Activated T-helper 2 cell treated with anti-CD3 and anti-CD28 coated beads, Interferon-gamma antibody, Interleukin-2, Interleukin-4, amounts not matched to agents 10 μg/mL and 5 μg/mL and 100 μg/mL, durations not matched to agents 14 hours and 24 hours and 36 hours (primary cell): Measurements from ENCODE around the gene MPEG1. TPM values are rescaled to one million over a fixed set of nuclear protein-coding genes. Genes with fewer than 3 reads are reported as not detected.

ENCODE experiments used
- DNase-seq: peaks from one replicate; pipeline ENCODE4 v3.0.0; 2021; ENCODE audit warnings: low spot score
- H3K27ac Mint-ChIP-seq: one replicate; pipeline ENCODE4 v1.8.0; 2021; ENCODE audit warnings: mixed read lengths
- H3K27me3 Mint-ChIP-seq: one replicate; pipeline ENCODE4 v1.8.0; 2021; ENCODE audit warnings: low read depth, mixed read lengths
- H3K36me3 Mint-ChIP-seq: one replicate; pipeline ENCODE4 v1.8.0; 2021; ENCODE audit warnings: low read depth, mixed read lengths
- H3K4me1 Mint-ChIP-seq: one replicate; pipeline ENCODE4 v1.8.0; 2021; ENCODE audit warnings: low read depth, mixed read lengths
- H3K4me3 Mint-ChIP-seq: one replicate; pipeline ENCODE4 v1.8.0; 2021; ENCODE audit warnings: low read depth, mild to moderate bottlenecking, moderate library complexity, mixed read lengths
- H3K9me3 Mint-ChIP-seq: one replicate; pipeline ENCODE4 v1.8.0; 2021; ENCODE audit warnings: mixed read lengths
- intact Hi-C: fragments of 100-400 bp; cut with micrococcal nuclease; formaldehyde crosslinking; loops from one replicate; pipeline ENCODE4 v1.15.1; 2023
- total RNA-seq: library from RNA; stranded (reverse); gene quantifications from 2 replicates; pipeline ENCODE4 v1.2.3, GENCODE V29; 2022

Gene MPEG1, protein sequence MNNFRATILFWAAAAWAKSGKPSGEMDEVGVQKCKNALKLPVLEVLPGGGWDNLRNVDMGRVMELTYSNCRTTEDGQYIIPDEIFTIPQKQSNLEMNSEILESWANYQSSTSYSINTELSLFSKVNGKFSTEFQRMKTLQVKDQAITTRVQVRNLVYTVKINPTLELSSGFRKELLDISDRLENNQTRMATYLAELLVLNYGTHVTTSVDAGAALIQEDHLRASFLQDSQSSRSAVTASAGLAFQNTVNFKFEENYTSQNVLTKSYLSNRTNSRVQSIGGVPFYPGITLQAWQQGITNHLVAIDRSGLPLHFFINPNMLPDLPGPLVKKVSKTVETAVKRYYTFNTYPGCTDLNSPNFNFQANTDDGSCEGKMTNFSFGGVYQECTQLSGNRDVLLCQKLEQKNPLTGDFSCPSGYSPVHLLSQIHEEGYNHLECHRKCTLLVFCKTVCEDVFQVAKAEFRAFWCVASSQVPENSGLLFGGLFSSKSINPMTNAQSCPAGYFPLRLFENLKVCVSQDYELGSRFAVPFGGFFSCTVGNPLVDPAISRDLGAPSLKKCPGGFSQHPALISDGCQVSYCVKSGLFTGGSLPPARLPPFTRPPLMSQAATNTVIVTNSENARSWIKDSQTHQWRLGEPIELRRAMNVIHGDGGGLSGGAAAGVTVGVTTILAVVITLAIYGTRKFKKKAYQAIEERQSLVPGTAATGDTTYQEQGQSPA
- total RNA-seq, result 0.05 TPM in 1 of 2 replicates, not detected in the other

DNA sequence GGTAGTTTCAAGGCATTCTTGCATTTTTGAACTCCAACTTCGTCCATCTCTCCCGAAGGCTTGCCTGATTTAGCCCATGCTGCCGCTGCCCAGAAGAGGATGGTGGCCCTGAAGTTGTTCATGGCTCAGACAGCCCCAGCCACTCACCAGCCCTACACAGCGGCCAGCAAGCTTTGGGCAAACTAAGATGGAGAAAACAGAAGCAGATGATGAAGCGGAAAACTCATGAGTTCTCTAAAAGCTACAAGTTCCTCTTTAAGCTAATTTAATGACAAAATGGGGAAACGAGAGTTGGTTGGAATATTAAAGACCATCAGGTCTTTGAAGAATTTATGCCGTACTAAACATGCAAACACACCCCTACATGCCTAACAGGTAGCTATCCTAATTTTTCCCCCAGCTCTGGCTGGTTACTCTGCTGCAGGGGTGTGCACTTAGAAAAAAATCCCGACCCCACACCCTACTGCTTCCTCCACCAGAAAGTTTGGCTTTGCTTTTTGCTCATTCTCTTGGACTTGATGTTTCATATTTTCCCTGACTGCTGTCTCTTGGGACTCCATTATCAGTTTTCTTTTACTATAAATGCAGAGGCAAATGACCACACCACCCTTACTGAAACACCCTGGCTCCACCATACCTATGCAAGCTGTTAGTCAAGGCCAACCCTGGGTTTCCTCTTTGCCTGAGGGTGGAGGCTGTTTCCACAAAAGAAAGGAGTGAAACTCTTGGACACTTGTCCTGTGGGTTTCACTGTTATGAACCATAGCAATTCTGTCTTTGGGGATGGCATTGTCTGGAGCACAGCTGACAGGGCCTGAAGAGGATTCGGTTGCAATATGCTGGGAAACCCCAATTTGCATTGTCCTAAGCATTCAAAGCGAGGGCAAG is at the start of gene MPEG1:
MPEG1 (minus strand) TSS at position 184 of the 888 bp plus-strand sequence; CDS start at position 122, 62 bp downstream.
- Mint-ChIP-seq H3K27me3 (peaks cover 47% of the 10 kb centered on the region), H3K36me3 (no peaks in the 10 kb centered on the region), H3K27ac (no peak within 1 kb of the TSS), H3K4me1 (peaks cover 16% of the 10 kb centered on the region), H3K9me3 (no peaks in the 10 kb centered on the region), H3K4me3 (no peak within 1 kb of the TSS)
- intact Hi-C loops, result no loop called here
- DNase-seq, result no peak

DNA sequence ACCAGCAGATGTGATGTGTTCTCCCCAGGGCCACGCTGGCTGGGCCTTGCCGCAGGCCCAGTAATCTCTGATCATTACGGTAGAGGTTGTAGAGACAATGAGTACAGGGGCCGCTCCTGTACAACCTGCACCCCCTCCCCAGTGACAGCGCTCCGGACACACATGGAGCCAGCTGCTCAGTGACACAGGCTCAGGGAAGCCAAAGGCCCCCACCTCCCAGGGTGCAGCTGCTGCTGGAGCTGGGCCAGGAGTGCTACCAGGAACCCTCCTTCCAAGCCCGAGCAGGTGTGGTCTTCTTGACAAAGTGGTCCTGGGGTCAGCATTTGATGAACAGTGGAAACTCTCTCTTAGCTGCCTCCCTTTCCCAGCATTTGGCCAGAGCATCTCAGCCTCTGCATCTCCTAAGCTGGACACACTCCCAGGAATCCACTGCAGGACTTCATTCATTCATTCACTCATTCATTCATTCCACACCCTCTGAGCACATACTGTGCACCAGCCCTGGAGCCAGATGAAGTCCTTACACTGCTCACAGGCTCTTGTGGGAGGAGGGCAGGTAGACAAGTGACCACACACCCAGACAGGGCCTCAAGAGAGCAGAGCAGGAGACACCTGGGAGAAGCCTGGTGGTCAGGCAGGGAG is 49.6 kb upstream of the MPEG1 start:
- intact Hi-C loops, result no loop called here
- Mint-ChIP-seq H3K4me3 (no peak overlapping the region), H3K27me3 (no peaks in the 10 kb centered on the region), H3K9me3 (no peaks in the 10 kb centered on the region), H3K4me1 (no peaks in the 10 kb centered on the region), H3K36me3 (no peaks in the 10 kb centered on the region), H3K27ac (no peak overlapping the region)
- no peak for DNase-seq

DNA sequence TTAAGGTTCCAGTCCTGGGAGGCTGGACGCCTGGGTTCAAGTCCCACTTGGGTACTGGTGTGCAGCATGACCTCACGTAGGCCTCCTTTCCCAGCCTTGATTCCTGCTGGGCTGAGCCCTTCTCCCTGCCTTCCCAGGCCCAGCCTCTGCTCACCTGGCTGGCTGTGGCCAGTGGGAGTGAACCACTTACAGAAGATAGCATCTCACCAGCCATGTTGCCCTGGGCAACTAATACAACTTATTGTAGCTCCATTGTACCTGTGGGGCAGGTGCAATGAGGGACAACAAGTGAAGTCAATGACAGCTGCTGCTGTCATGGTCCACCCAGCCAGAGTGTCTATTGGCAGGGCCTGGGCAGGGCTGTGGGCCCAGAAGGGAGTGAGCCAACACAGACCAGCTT is 48.4 kb upstream of the MPEG1 start:
- intact Hi-C loops, result no loop called here
- H3K27me3 Mint-ChIP-seq, result no peaks in the 10 kb centered on the region
- no peak overlapping the region for H3K4me3 Mint-ChIP-seq
- no peaks in the 10 kb centered on the region for H3K36me3 Mint-ChIP-seq
- no peak overlapping the region for H3K27ac Mint-ChIP-seq
- no peaks in the 10 kb centered on the region for H3K4me1 Mint-ChIP-seq
- no peak for DNase-seq
- H3K9me3 Mint-ChIP-seq, result no peaks in the 10 kb centered on the region

DNA sequence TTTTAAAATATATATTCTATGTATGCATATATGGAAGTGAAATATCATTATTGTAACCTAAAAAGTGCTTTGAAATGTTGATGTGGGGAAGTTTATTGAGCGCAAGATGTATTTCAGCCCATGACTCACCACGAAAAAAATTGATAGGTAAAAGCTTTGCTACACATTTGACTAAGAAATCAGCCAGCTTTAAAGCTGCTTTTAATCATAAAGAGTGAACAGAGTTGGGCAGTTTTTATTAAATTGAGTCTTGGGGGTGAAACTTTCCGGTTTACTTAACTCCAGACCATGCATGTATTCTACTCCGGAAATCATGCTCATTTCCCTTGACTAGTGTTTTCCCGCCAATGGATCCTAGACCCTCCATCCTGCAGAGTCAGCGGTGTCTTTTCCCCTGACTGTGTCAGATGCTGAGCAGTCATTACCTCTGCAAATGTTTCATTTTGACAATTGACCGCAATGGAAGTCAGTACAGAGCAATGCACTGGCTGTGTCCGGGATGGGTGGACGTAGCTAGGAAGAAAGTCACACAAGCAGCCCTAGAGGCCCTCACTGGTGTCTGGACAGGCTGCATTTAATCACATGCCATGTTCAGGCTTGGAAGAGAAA is 47.2 kb upstream of the MPEG1 start:
- H3K9me3 Mint-ChIP-seq, result no peaks in the 10 kb centered on the region
- H3K4me1 Mint-ChIP-seq, result no peaks in the 10 kb centered on the region
- no peaks in the 10 kb centered on the region for H3K27me3 Mint-ChIP-seq
- DNase-seq, result no peak
- no peaks in the 10 kb centered on the region for H3K36me3 Mint-ChIP-seq
- intact Hi-C loops, result no loop called here
- no peak overlapping the region for H3K27ac Mint-ChIP-seq
- H3K4me3 Mint-ChIP-seq, result no peak overlapping the region

DNA sequence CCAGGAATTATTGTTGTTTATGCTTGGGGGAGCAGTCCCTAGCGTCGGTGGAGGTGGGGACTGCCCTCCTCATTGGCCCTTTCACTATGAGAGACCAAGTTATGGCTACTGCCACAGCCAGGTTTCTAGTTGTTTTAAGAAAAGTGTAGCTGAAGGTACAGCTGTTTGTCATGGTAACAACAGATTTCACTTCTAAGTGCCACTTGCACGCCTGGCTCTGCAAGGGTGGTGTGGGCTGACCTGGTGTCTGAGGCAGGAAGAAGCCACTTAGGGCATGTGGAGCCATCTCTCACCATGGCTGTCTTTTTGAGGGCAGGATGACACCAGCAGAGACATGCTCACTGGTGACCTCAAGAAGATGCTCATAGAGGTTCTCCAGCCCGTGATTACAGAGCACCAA is 46.3 kb upstream of the MPEG1 start:
- intact Hi-C loops, result no loop called here
- Mint-ChIP-seq H3K4me1 (no peaks in the 10 kb centered on the region), H3K27ac (no peak overlapping the region), H3K36me3 (no peaks in the 10 kb centered on the region), H3K4me3 (no peak overlapping the region), H3K9me3 (no peaks in the 10 kb centered on the region), H3K27me3 (no peaks in the 10 kb centered on the region)
- DNase-seq, result no peak

DNA sequence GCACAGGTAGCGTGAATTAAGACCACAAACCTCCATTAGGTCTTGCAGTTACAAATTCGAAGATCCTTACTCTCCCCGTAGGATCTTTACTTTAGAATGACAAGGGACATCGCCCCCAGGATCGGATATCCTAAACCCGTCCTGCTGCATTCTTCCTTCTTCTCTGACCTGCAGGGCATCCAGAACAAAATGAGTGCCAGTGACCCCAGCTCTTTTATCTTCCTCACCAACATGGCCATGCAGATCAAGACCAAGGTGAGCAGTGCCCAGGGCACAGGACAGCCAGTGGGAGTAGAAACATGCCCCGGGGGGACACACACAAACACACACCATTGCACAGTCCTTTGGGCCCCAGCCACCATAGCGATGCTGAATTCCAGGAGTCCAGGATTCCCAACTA is 42.6 kb upstream of the MPEG1 start:
- no peak for DNase-seq
- Mint-ChIP-seq H3K36me3 (no peaks in the 10 kb centered on the region), H3K9me3 (no peaks in the 10 kb centered on the region), H3K4me3 (no peak overlapping the region), H3K27ac (no peak overlapping the region), H3K4me1 (no peaks in the 10 kb centered on the region), H3K27me3 (no peaks in the 10 kb centered on the region)
- intact Hi-C loops, result no loop called here

DNA sequence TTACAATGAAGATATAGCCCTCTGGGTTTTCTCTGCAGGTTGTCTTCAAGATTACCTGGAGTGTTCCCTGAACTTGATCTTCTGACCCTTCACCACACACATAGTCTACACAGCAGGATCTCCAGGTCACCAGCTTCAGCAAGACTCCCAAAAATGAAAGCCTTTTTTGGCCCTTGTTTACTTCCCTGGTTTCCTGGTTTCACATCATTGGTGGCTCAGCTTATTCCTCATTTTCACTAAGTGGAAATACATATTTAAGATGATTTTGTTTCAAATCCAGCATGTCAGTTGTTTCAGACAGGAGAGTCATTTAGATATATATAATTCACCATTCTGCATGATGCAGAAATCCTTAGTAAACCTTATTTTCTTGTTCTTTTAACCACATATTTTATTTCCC is 41.6 kb upstream of the MPEG1 start:
- no peak overlapping the region for H3K4me3 Mint-ChIP-seq
- H3K36me3 Mint-ChIP-seq, result no peaks in the 10 kb centered on the region
- H3K4me1 Mint-ChIP-seq, result no peaks in the 10 kb centered on the region
- H3K27ac Mint-ChIP-seq, result no peak overlapping the region
- no peaks in the 10 kb centered on the region for H3K9me3 Mint-ChIP-seq
- intact Hi-C loops, result no loop called here
- no peaks in the 10 kb centered on the region for H3K27me3 Mint-ChIP-seq
- DNase-seq, result no peak

DNA sequence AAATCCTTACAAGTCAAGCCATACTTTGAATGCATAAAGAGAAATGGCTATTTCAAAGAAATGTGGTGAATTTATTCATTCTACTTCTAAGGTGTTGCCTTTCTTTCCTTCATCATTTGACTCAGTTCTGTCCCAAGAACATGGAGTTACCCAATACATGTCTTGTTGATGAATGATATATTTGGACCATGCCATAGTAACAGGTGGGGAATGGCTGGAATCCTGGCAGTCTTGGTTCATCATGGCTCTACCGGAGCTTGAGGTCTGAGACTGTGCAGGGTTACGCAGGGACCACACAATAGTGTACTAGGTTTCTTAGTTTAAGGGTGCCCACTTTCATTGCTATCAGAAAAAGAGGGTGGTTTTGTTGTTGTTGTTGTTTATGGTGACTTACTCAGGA is 40.3 kb upstream of the MPEG1 start:
- DNase-seq, result no peak
- H3K36me3 Mint-ChIP-seq, result no peaks in the 10 kb centered on the region
- H3K9me3 Mint-ChIP-seq, result no peaks in the 10 kb centered on the region
- intact Hi-C loops, result no loop called here
- no peaks in the 10 kb centered on the region for H3K27me3 Mint-ChIP-seq
- no peak overlapping the region for H3K27ac Mint-ChIP-seq
- no peak overlapping the region for H3K4me3 Mint-ChIP-seq
- H3K4me1 Mint-ChIP-seq, result peaks cover under 1% of the 10 kb centered on the region

DNA sequence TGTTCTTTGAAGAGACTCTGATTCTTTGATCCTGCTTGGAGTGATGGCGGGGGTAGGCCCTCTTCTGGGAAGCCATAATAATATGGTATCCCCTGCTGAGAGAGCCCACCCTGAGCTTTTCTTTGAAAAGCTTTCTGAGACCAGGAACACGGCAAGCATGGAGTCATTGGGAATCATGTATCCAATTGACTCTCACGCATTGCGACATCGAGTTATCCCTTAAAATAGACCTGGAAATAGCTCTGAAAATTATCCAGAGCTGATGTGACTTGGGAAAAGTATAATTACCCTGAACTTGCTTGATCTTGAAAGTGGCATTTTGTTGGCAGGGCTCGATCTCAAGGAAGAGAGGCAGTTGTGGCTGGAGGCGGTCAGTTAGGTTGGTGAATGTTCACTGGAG is 36.8 kb upstream of the MPEG1 start:
- H3K36me3 Mint-ChIP-seq, result no peaks in the 10 kb centered on the region
- no peak for DNase-seq
- no peaks in the 10 kb centered on the region for H3K9me3 Mint-ChIP-seq
- no peak overlapping the region for H3K4me3 Mint-ChIP-seq
- no peak overlapping the region for H3K27ac Mint-ChIP-seq
- peaks cover 2% of the 10 kb centered on the region for H3K27me3 Mint-ChIP-seq
- intact Hi-C loops, result no loop called here
- peaks cover 9% of the 10 kb centered on the region for H3K4me1 Mint-ChIP-seq

DNA sequence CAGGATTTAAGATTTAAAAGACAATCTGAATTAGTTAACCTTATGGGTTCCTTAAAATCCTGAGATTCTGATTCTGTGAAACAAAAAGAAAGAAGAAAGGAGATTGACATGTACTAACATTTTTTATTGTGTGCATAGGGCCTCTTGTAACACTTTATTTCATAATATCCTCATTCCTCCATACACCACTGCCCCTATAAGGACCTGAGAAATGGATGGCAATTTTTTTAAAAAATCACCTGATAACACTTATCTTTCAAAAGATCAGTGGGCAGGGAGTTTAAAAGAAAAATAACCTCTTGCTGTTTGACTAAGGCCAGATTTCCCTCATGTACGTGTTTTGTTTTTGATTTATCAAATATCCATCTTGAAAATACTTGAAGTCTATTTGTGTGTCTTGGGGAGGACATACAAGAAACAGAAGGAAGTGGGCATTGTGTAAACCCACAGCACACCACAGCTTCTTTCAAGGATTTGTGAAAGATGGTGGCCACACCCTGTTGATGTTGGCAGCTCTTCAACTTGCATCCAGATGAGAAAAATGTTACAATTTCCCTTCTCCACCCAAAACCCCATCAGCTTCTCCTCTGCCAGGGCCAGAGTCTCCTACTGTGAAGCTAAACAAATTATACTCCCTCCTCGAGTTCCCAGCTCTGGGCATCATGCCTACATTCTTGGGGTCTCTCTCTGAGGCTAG is 35.0 kb upstream of the MPEG1 start:
- Mint-ChIP-seq H3K36me3 (no peaks in the 10 kb centered on the region), H3K4me1 (peaks cover 9% of the 10 kb centered on the region), H3K27me3 (peaks cover 2% of the 10 kb centered on the region), H3K27ac (no peak overlapping the region), H3K4me3 (no peak overlapping the region), H3K9me3 (no peaks in the 10 kb centered on the region)
- DNase-seq, result no peak
- intact Hi-C loops, result no loop called here

DNA sequence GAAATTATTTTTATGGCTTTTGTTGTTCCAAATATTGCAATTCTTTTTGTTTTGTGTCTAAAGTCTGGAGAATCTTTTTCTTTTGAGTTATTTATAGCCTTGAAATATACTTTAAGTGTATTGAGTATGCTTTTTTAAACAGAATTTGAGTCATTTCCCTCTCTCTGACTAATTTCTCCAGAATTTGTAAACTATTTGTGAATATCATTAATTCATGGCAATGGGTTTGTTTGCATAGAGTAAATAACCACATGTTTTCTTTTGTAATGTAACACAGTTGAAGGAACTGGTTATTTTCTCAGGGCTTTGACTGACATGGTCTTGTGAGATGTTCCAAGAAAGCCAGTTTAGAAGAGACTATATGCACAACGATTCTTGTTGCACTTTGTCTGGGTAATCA is 30.9 kb upstream of the MPEG1 start:
- intact Hi-C loops, result no loop called here
- no peak for DNase-seq
- peaks cover 9% of the 10 kb centered on the region for H3K4me1 Mint-ChIP-seq
- no peaks in the 10 kb centered on the region for H3K36me3 Mint-ChIP-seq
- peaks cover 2% of the 10 kb centered on the region for H3K27me3 Mint-ChIP-seq
- peaks cover 23% of the 10 kb centered on the region for H3K9me3 Mint-ChIP-seq
- no peak overlapping the region for H3K27ac Mint-ChIP-seq
- H3K4me3 Mint-ChIP-seq, result no peak overlapping the region

DNA sequence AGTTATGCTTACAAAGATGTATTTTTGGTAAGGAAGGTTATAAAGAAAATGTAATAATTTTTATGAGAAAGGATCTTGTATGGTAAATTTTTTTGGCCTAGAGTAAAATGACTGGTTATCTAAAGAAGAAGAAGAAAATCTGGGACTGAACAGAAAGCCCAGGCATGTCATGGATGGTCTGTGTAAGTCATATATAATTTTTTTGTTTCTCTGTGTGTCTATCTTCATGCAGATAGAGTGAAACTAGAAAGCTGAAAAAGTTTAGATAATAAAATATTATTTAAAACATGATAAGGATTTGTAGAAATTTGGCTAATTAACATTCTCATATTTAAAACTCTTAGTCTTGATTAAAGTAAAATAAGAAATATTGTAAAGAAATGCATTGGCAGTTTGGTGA is 27.6 kb upstream of the MPEG1 start:
- Mint-ChIP-seq H3K27me3 (no peaks in the 10 kb centered on the region), H3K27ac (no peak overlapping the region), H3K4me1 (no peaks in the 10 kb centered on the region), H3K9me3 (peaks cover 29% of the 10 kb centered on the region), H3K4me3 (no peak overlapping the region), H3K36me3 (no peaks in the 10 kb centered on the region)
- DNase-seq, result no peak
- intact Hi-C loops, result no loop called here
